GM06990 (cell line): ENCODE data around the gene PFKFB4.

Experiments used
- DNase-seq: peaks from one replicate; pipeline ENCODE4 v3.0.0-alpha.2; 2011; ENCODE audit not compliant: insufficient read length; ENCODE audit errors: extremely low read depth
- H3K27me3 ChIP-seq: replicated peaks from 2 replicates; pipeline ENCODE4 v1.6.0; 2011; ENCODE audit warnings: low read length; ENCODE audit not compliant: control insufficient read depth, insufficient read depth
- H3K36me3 ChIP-seq: 2 replicates; pipeline ENCODE4 v1.5.1; 2011; ENCODE audit warnings: low read length; ENCODE audit not compliant: control insufficient read depth, insufficient read depth
- H3K4me3 ChIP-seq: replicated peaks from 2 replicates; pipeline ENCODE4 v1.5.1; 2011; ENCODE audit warnings: low read depth, mild to moderate bottlenecking, control low read depth, low read length
- CTCF ChIP-seq: IDR thresholded peaks from 2 replicates; pipeline ENCODE4 v1.5.1; 2011; ENCODE audit warnings: low read length, control low read depth, mild to moderate bottlenecking, inconsistent platforms; ENCODE audit not compliant: insufficient read depth, poor library complexity, severe bottlenecking

The PFKFB4 gene

GRCh38 chr3:48569808-48570450, 13.3 kb upstream of the PFKFB4 start:
- H3K4me3 ChIP-seq: no peak overlapping the region
- no peaks in the 10 kb centered on the region for H3K27me3 ChIP-seq
- H3K36me3 ChIP-seq: no peaks in the 10 kb centered on the region
- TF ChIP-seq CTCF: no peak
- DNase-seq: no peak

DNA sequence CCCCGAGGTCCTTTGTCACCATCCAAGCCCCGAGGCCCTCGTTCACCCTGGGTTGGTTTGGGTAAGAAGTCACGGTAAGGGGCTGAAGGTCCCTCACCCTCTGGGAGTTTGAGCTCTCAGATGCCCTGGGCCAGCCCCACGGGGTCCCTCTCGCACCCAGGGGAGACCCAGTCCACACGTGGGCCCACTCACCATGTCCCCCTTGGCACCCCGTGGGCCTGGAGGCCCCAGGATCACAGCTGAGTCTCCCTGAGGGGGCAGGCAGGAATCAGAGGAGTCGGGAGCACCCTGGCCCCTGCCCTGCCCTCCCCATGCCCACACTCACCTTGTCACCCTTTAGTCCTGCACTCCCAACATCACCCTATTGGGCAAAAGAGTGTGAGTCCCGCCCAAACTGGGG, 12.8 kb upstream of the PFKFB4 start:
- TF ChIP-seq CTCF: no peak
- no peak overlapping the region for H3K4me3 ChIP-seq
- H3K27me3 ChIP-seq: no peaks in the 10 kb centered on the region
- H3K36me3 ChIP-seq: no peaks in the 10 kb centered on the region
- no peak for DNase-seq

DNA sequence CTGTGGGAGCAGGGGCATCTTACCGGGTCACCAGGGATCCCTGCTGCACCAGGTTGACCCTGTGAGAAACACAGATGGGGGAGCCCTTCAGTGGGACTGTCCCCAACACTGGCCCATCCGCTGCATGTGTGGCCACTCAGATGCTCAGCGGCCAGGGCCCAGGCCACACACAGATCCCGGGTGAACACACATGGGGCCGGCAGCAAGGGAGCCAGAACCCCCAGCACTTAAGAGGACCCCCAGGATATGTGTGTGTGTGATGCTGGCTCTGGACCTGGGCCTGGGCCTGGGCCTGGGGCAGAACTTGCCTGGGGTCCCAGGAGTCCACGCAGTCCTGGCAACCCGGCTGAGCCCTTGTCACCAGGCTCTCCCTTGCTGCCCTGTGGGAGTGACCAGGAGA, 11.9 kb upstream of the PFKFB4 start:
- TF ChIP-seq CTCF: no peak
- H3K27me3 ChIP-seq: no peaks in the 10 kb centered on the region
- no peak for DNase-seq
- H3K4me3 ChIP-seq: no peak overlapping the region
- no peaks in the 10 kb centered on the region for H3K36me3 ChIP-seq

DNA sequence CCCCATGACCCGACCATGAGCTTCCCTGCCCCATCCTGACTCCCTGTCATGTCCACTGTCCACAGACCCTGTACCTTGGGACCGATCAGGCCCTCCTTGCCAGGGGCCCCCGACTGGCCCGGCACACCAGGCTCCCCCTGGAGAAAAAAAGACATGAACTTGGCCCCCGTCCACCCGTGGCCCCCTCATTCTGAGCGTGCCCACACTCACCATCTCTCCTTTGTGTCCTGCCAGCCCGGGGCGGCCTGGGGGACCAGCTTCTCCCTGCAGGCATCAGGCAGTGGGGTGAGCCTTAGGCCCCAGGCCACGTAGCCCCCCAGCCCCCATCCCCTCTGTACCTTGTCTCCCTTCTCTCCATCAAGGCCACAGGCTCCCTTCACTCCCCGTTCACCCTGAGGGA, 10.9 kb upstream of the PFKFB4 start:
- Histone ChIP-seq H3K27me3 (no peaks in the 10 kb centered on the region), H3K4me3 (no peak overlapping the region), H3K36me3 (no peaks in the 10 kb centered on the region)
- no peak for TF ChIP-seq CTCF
- DNase-seq: no peak

DNA sequence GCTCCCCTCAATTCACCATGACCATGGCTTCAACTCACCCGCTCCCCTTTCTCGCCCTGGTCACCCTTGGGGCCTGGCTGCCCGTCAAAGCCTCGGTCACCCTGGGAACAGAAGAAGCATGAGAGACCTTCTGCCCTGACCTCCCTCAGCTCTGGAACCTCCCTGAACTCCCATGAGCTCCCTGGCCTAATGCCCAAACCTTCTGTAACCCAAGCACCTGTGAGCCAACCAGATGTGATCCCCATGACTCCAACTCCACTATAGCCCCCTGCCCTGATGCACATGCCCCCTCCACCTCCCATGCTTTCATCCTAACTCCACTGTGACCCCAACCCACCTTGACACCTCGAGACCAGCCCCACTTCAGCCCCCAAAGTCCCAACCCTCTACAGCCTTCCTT, 10.5 kb upstream of the PFKFB4 start:
- DNase-seq: no peak
- H3K36me3 ChIP-seq: no peaks in the 10 kb centered on the region
- H3K27me3 ChIP-seq: no peaks in the 10 kb centered on the region
- no peak for TF ChIP-seq CTCF
- no peak overlapping the region for H3K4me3 ChIP-seq

DNA sequence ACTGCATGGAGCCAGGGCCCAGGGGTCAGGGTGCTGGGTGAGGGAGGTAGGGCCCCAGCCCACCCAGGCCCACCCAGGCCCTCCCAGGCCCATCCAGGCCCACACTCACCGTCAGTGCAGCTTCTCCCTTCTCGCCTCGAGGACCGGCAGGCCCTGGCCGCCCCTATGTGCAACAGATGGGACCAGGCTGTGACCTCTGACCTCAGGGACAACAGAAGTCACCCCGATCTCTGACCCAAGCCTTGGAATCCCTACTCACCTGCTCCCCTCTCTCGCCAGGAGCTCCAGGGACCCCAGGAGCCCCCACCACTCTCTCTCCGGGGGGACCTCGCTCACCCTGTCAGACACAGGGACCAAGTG, 9.8 kb upstream of the PFKFB4 start:
- Histone ChIP-seq H3K36me3 (no peaks in the 10 kb centered on the region), H3K4me3 (no peak overlapping the region), H3K27me3 (no peaks in the 10 kb centered on the region)
- DNase-seq: no peak
- TF ChIP-seq CTCF: no peak
